Heart left ventricle (tissue), 11 donors: ENCODE measurements around the gene CD164L2. TPM values are rescaled to one million over a fixed set of nuclear protein-coding genes. Genes with fewer than 3 reads are reported as not detected.

ENCODE experiments used
- polyA plus RNA-seq, 2 donors: library from polyadenylated mRNA; stranded (reverse); fragments of 200-250 nt; gene quantifications; one replicate each; pipeline ENCODE4 v1.2.3, GENCODE V29; 2013
- total RNA-seq, 9 donors: library from RNA; depleted of rRNA in 2 of 9; stranded (reverse); fragments of >200 nt in 2 of 9; fragmentation: NEBNext Ultra II Directional in 3 of 9; extraction: Animal tissue kit (Norgen Biotek cat#: 25700) in 3 of 9; gene quantifications; one replicate each; pipeline versions ENCODE4 v1.1.0 to v1.2.4, GENCODE V29; 2016 to 2023
- donor health status: ischemic (EF 13 %, LVEDD 7.1; RV severe dilation, severe dysfunction).
- donor health status: healthy with polysubstance abuse.
- donor health status: DM: no; HTN: yes; CAD: no.
- donor health status: DM: no; HTN: no; CAD: no.
- donor health status: ischemic (EF 25% LVEDD 5.7; RV mildly dilated, moderate dysfunction).
- donor health status: healthy.
- donor health status: DM: yes; HTN: yes; CAD: no.
- donor health status: PGD.
- donor health status: nonischemic (EF 23%, LVEDD 6.1; RV moderate dilation, normal function).

CD164L2 gene
- total and polyA plus RNA-seq, 11 donors, result not detected

Other genes starting within 250 kb of the CD164L2 start
- 10 to 100 TPM; 11.4 to 44.9 (median 25.3) TPM for gene SLC9A1, start 228.2 kb downstream of the CD164L2 start, total RNA-seq
- 10 to 100 TPM in 1 of 2 donors, 1 to 10 TPM in 1; 9.4 to 15.1 TPM for gene SLC9A1, start 228.2 kb downstream of the CD164L2 start, polyA plus RNA-seq
- gene WDTC1, start 148.7 kb downstream of the CD164L2 start, total RNA-seq, result 10 to 100 TPM; 54.7 to 94.5 (median 60.3) TPM
- gene WDTC1, start 148.7 kb downstream of the CD164L2 start, polyA plus RNA-seq, result 10 to 100 TPM; 30.8 to 53.8 TPM
- gene TMEM222, start 61.2 kb downstream of the CD164L2 start, total RNA-seq, result 10 to 100 TPM; 18.1 to 32.5 (median 25.9) TPM
- gene TMEM222, start 61.2 kb downstream of the CD164L2 start, polyA plus RNA-seq, result 10 to 100 TPM; 28.9 to 49.3 TPM
- gene SYTL1, start 41.3 kb downstream of the CD164L2 start, total RNA-seq, result 1 to 10 TPM in 2 of 9 donors, under 1 TPM in 6, not detected in 1; 0.23 to 6.0 (median 0.46) TPM
- gene SYTL1, start 41.3 kb downstream of the CD164L2 start, polyA plus RNA-seq, result 1 to 10 TPM in 1 of 2 donors, under 1 TPM in 1; 0.57 to 1.2 TPM
- gene MAP3K6, start 16.4 kb downstream of the CD164L2 start, total RNA-seq, result 10 to 100 TPM; 21.1 to 77.0 (median 36.5) TPM
- gene MAP3K6, start 16.4 kb downstream of the CD164L2 start, polyA plus RNA-seq, result 10 to 100 TPM; 48.6 to 64.3 TPM
- 100 to 1,000 TPM in 1 of 9 donors, 10 to 100 TPM in 5, 1 to 10 TPM in 3; 2.4 to 112 (median 31.9) TPM for gene FCN3, start 8.5 kb downstream of the CD164L2 start, total RNA-seq
- gene FCN3, start 8.5 kb downstream of the CD164L2 start, polyA plus RNA-seq, result 100 to 1,000 TPM in 1 of 2 donors, 10 to 100 TPM in 1; 60.8 to 141 TPM
- gene GPR3, start 9.3 kb upstream of the CD164L2 start, total RNA-seq, result 1 to 10 TPM in 2 of 9 donors, under 1 TPM in 6, not detected in 1; 0.28 to 2.4 (median 0.53) TPM
- gene GPR3, start 9.3 kb upstream of the CD164L2 start, polyA plus RNA-seq, result 1 to 10 TPM in 1 of 2 donors, under 1 TPM in 1; 0.11 to 3.7 TPM
- 100 to 1,000 TPM in 1 of 9 donors, 10 to 100 TPM in 8; 27.5 to 103 (median 47.9) TPM for gene WASF2, start 106.8 kb upstream of the CD164L2 start, total RNA-seq
- 10 to 100 TPM; 14.2 to 52.0 TPM for gene WASF2, start 106.8 kb upstream of the CD164L2 start, polyA plus RNA-seq
- 10 to 100 TPM; 29.2 to 50.2 (median 42.1) TPM for gene AHDC1, start 220.8 kb upstream of the CD164L2 start, total RNA-seq
- gene AHDC1, start 220.8 kb upstream of the CD164L2 start, polyA plus RNA-seq, result 10 to 100 TPM; 25.8 to 48.4 TPM